A549 (cell line): ENCODE data around the gene ZNF214.
"Not testable (repeated sequence)": the region's sequence is repeated elsewhere in the genome, so short reads cannot be mapped to it uniquely, and the experiment has no call there.

Experiments used
- EP300 ChIP-seq, 2 experiments: fragments of >200 bp; sonication (Bioruptor Twin); formaldehyde crosslinking; IDR thresholded peaks; 2 replicates in 1 of 2; 3 replicates in 1 of 2; pipeline ENCODE4 v1.6.1; 2016 to 2017
- RCOR1 ChIP-seq: fragments of 150-350 bp; IDR thresholded peaks from 2 replicates; pipeline ENCODE4 v1.6.1; 2014; ENCODE audit warnings: antibody characterized with exemption, low read length, low read depth
- TF ChIP-seq, protein P1 (sequence below): fragments of >200 bp; sonication (Bioruptor Twin); formaldehyde crosslinking; IDR thresholded peaks from 3 replicates; pipeline ENCODE4 v1.5.1; 2016

DNA sequence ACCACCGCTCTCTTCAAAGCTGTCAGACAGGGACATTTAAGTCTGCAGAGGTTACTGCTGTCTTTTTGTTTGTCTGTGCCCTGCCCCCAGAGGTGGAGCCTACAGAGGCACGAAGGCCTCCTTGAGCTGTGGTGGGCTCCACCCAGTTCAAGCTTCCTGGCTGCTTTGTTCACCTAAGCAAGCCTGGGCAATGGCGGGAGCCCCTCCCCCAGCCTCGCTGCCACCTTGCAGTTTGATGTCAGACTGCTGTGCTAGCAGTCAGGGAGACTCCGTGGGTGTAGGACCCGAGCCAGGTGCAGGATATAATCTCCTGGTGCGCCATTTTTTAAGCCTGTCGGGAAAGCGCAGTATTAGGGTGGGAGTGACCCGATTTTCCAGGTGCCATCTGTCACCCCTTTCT is 65.9 kb downstream of the ZNF214 start:
- not testable (repeated sequence) for TF ChIP-seq RCOR1; EP300 (IDR thresholded peaks at IDR 0.05)
- TF ChIP-seq, protein P1, sequence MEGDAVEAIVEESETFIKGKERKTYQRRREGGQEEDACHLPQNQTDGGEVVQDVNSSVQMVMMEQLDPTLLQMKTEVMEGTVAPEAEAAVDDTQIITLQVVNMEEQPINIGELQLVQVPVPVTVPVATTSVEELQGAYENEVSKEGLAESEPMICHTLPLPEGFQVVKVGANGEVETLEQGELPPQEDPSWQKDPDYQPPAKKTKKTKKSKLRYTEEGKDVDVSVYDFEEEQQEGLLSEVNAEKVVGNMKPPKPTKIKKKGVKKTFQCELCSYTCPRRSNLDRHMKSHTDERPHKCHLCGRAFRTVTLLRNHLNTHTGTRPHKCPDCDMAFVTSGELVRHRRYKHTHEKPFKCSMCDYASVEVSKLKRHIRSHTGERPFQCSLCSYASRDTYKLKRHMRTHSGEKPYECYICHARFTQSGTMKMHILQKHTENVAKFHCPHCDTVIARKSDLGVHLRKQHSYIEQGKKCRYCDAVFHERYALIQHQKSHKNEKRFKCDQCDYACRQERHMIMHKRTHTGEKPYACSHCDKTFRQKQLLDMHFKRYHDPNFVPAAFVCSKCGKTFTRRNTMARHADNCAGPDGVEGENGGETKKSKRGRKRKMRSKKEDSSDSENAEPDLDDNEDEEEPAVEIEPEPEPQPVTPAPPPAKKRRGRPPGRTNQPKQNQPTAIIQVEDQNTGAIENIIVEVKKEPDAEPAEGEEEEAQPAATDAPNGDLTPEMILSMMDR: not testable (repeated sequence)
